OCI-LY7 (cell line): ENCODE results near the gene SPTLC1. TPM values are rescaled to one million over a fixed set of nuclear protein-coding genes. Genes with fewer than 3 reads are reported as not detected.
"Not testable (repeated sequence)": the region's sequence is repeated elsewhere in the genome, so short reads cannot be mapped to it uniquely, and the experiment has no call there.

Experiments
- BruUV-seq: library from RNA; stranded (reverse); fragments of 400-500 nt; replicated peaks from 2 replicates; lab custom pipeline; 2021; lab: Mats Ljungman, UMichigan
- CTCF ChIA-PET: fragments of 300-600 bp; sonication (Branson Sonifier 250); formaldehyde crosslinking; loops from one replicate; lab custom pipeline; 2022; ENCODE audit warnings: antibody characterized with exemption; ENCODE audit not compliant: unreplicated experiment; lab: Charles Lee
- POLR2A ChIA-PET: fragments of 300-600 bp; sonication (Branson Sonifier 250); formaldehyde crosslinking; loops from one replicate; lab custom pipeline; 2022; ENCODE audit warnings: antibody characterized with exemption; lab: Charles Lee
- DNase-seq: peaks from one replicate; pipeline ENCODE4 v3.0.0-alpha.2; 2015; ENCODE audit warnings: low spot score
- H2AFZ ChIP-seq: fragments of 200-600 bp; sonication (generic), shearing (Covaris generic); 2 replicates; pipeline ENCODE4 v1.6.1; 2014; ENCODE audit warnings: mild to moderate bottlenecking, antibody characterized with exemption, low read length, moderate library complexity
- H3K27ac ChIP-seq: fragments of 200-600 bp; sonication (generic); 2 replicates; pipeline ENCODE4 v1.5.1; 2014; ENCODE audit warnings: mixed run types, low read depth, mild to moderate bottlenecking, moderate library complexity, low read length, inconsistent platforms; ENCODE audit not compliant: poor library complexity, severe bottlenecking
- H3K36me3 ChIP-seq: fragments of 200-600 bp; sonication (generic); 2 replicates; pipeline ENCODE4 v1.6.1; 2014; ENCODE audit warnings: mild to moderate bottlenecking, antibody characterized with exemption, low read length, moderate library complexity, mixed read lengths; ENCODE audit not compliant: insufficient read depth
- H3K4me1 ChIP-seq: fragments of 200-600 bp; sonication (generic); 2 replicates; pipeline ENCODE4 v1.5.1; 2014; ENCODE audit warnings: mild to moderate bottlenecking, low read length; ENCODE audit not compliant: insufficient read depth, poor library complexity, severe bottlenecking
- H3K4me2 ChIP-seq: fragments of 200-600 bp; sonication (generic); 2 replicates; pipeline ENCODE4 v1.6.1; 2014; ENCODE audit warnings: mild to moderate bottlenecking, low read length
- H3K4me3 ChIP-seq: fragments of 200-600 bp; sonication (generic); 2 replicates; pipeline ENCODE4 v1.5.1; 2014; ENCODE audit warnings: mild to moderate bottlenecking, low read depth, low read length; ENCODE audit not compliant: poor library complexity, severe bottlenecking
- H3K79me2 ChIP-seq: fragments of 200-600 bp; sonication (generic); 2 replicates; pipeline ENCODE4 v1.6.1; 2016; ENCODE audit warnings: low read depth, mild to moderate bottlenecking, low read length, moderate library complexity, mixed read lengths; ENCODE audit not compliant: insufficient read depth
- H3K9me2 ChIP-seq: fragments of 200-600 bp; sonication (generic); 2 replicates; pipeline ENCODE4 v1.6.1; 2016; ENCODE audit warnings: mild to moderate bottlenecking, low read length, mixed read lengths; ENCODE audit not compliant: insufficient read depth
- H3K9me3 ChIP-seq: fragments of 200-600 bp; sonication (generic); 2 replicates; pipeline ENCODE4 v1.6.1; 2014; ENCODE audit warnings: mild to moderate bottlenecking, mixed run types, low read length, mixed read lengths
- H4K20me1 ChIP-seq: fragments of 200-600 bp; sonication (generic); 2 replicates; pipeline ENCODE4 v1.6.1; 2014; ENCODE audit warnings: mild to moderate bottlenecking, antibody characterized with exemption, low read length, moderate library complexity, mixed read lengths; ENCODE audit not compliant: insufficient read depth
- CTCF ChIP-seq: fragments of 200-600 bp; sonication (generic); conservative IDR thresholded peaks from 2 replicates; pipeline ENCODE4 v1.5.1; 2014; ENCODE audit warnings: mild to moderate bottlenecking, antibody characterized with exemption, low read length, moderate library complexity, mixed read lengths
- EZH2phosphoT487 ChIP-seq: fragments of 200-600 bp; sonication (generic); IDR thresholded peaks from 2 replicates; pipeline ENCODE4 v1.6.1; 2018; ENCODE audit warnings: low read depth, borderline replicate concordance, mild to moderate bottlenecking, mixed run types, antibody characterized with exemption, low read length, moderate library complexity, mixed read lengths
- intact Hi-C: fragments of 100-400 bp; cut with micrococcal nuclease; formaldehyde crosslinking; loops from one replicate; pipeline ENCODE4 v1.10.0; 2022; ENCODE audit not compliant: unreplicated experiment
- total RNA-seq, 2 experiments: library from RNA; depleted of rRNA in 1 of 2; stranded (reverse); fragments of >200 nt in 1 of 2; shearing (Covaris generic) in 1 of 2; gene quantifications; 2 replicates each; pipeline ENCODE4 v1.2.3, GENCODE V29; 2014 to 2022

SPTLC1 gene
- total RNA-seq, 2 experiments from 2014 or later: 42.2 to 48.7 TPM

- no peak overlapping the region for H3K4me3 ChIP-seq
- no peaks in the 10 kb centered on the region for H3K4me1 ChIP-seq
- H3K36me3 ChIP-seq: no peaks in the 10 kb centered on the region
- TF ChIP-seq CTCF (no peak), EZH2phosphoT487 (no peak)
- H3K4me2 ChIP-seq: no peak overlapping the region
- H3K9me3 ChIP-seq: no peaks in the 10 kb centered on the region
- H4K20me1 ChIP-seq: no peaks in the 10 kb centered on the region
- H3K79me2 ChIP-seq: no peaks in the 10 kb centered on the region
- no peak for DNase-seq
- H3K27ac ChIP-seq: no peak overlapping the region
- H3K9me2 ChIP-seq: no peaks in the 10 kb centered on the region
- intact Hi-C loops: no loop called here
- no peak overlapping the region for H2AFZ ChIP-seq
- no TSS peak for BruUV-seq
- POLR2A ChIA-PET: no interaction called here
- CTCF ChIA-PET: no interaction called here
Observed at GRCh38 chr9:92155221-92155620, 40.0 kb upstream of the SPTLC1 start.

- H2AFZ ChIP-seq, H3K9me3 ChIP-seq, H3K36me3 ChIP-seq, H3K4me2 ChIP-seq, H3K4me3 ChIP-seq, H3K4me1 ChIP-seq, H4K20me1 ChIP-seq, intact Hi-C loops, CTCF ChIA-PET, DNase-seq, BruUV-seq, H3K79me2 ChIP-seq, H3K9me2 ChIP-seq, POLR2A ChIA-PET, H3K27ac ChIP-seq: not testable (repeated sequence)
Observed at GRCh38 chr9:92153466-92154415, 38.5 kb upstream of the SPTLC1 start.

- Histone ChIP-seq H3K27ac (no peak overlapping the region), H3K4me3 (no peak overlapping the region), H3K79me2 (no peaks in the 10 kb centered on the region), H3K9me2 (no peaks in the 10 kb centered on the region), H3K4me2 (no peak overlapping the region), H4K20me1 (no peaks in the 10 kb centered on the region), H2AFZ (no peak overlapping the region), H3K4me1 (no peaks in the 10 kb centered on the region), H3K36me3 (no peaks in the 10 kb centered on the region), H3K9me3 (no peaks in the 10 kb centered on the region)
- BruUV-seq: no TSS peak
- TF ChIP-seq EZH2phosphoT487 (no peak), CTCF (no peak)
- intact Hi-C loops: no loop called here
- no peak for DNase-seq
- CTCF ChIA-PET: no interaction called here
- POLR2A ChIA-PET: no interaction called here
Observed at GRCh38 chr9:92151691-92152393, 36.6 kb upstream of the SPTLC1 start.

- H3K4me1 ChIP-seq, H2AFZ ChIP-seq, H3K4me3 ChIP-seq, H3K36me3 ChIP-seq, H3K9me3 ChIP-seq, CTCF ChIA-PET, H3K79me2 ChIP-seq, intact Hi-C loops, H4K20me1 ChIP-seq, H3K4me2 ChIP-seq, H3K9me2 ChIP-seq, BruUV-seq, H3K27ac ChIP-seq, DNase-seq: not testable (repeated sequence)
- POLR2A ChIA-PET: interaction anchor here (0.7 kb wide), 1 partner anchor 256 kb away, joined by 3 read pairs; no protein-coding TSS in a partner anchor
Observed at GRCh38 chr9:92150501-92151470, 35.6 kb upstream of the SPTLC1 start.
